Measurements from ENCODE around the gene ADAMTS2.
"Not testable (repeated sequence)": the region's sequence is repeated elsewhere in the genome, so short reads cannot be mapped to it uniquely, and the experiment has no call there.

Gene ADAMTS2

DNA sequence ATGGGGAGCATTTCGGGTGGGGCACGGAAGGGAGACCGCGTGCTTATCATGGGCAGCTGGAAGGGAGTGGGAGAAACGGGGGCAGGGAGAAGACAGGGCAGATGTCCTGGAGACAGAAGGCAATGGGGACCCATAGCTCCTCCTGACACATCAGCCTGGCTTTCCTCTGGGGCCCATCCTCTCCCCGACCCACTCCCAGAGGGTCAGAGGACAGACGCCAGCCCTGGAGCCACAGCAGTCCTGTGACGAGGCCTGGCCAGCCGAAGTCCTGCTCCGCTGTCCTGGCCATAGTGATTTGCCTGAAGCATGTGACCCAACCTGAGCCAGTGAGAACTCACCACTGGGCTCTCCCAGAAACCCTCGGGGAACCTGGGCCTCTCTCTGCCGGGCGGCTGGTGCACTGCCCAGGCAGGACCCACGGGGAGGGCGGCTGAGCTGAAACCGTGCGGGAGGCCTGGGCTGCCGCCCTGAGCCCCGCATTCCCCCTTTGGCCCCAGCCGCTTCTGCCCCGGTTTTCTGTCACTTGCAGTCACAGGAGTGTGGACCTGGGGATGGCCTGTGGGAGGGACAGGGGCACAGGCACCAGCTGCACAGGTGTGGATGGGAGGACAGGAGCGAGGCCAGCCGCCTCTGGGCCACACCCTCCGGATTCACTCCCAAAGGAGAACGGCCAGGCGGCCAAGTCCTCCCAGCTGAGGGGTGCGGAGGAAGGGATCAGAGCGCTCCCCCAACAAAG lies 19.8 kb downstream of the ADAMTS2 start:
- no peak for DNase-seq (ENCODE audit: low read depth)

DNA sequence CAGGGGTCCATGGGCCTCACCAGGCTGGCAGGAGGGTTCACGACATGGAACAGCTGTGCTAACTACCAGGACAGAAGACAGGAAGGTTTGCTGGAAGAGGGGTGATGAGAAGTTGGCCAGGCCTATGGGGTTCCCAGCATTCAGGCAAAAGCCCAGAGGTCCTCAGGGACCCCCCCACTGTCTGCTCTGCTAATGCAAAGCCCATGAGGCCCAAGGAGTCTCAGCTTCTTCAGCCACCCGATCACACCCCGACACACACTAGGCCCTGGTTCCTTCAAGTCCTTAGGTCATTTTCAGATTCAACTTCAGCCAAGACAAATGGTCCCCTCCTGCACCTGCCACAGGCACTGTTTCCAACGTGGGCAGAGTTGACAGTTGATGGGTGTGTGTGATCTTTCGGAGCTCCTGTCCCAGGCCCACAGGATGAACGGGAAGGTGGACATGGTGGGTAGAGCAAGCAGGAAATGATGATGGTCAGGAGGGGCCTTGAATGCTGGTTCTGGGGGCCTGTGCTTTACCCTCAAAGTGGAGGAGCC lies 20.4 kb downstream of the ADAMTS2 start:
- DNase-seq (ENCODE audit: low read depth), result no peak

DNA sequence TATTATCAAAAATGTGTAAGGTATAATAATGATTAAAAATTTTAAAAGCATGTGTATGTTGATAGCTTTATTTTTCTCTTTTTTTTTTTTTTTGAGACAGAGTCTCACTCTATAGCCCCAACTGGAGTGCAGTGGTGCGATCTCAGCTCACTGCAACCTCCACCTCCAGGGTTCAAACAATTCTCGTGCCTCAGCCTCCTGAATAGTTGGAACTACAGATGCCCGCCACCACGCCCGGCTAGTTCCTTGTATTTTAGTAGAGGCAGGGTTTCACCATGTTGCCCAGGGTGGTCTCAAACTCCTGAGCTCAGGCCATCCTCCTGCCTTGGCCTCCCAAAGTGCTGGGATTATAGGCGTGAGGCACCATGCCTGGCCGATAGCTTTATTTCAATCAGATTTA lies 20.9 kb downstream of the ADAMTS2 start:
- not testable (repeated sequence) for DNase-seq (ENCODE audit: low read depth)

DNA sequence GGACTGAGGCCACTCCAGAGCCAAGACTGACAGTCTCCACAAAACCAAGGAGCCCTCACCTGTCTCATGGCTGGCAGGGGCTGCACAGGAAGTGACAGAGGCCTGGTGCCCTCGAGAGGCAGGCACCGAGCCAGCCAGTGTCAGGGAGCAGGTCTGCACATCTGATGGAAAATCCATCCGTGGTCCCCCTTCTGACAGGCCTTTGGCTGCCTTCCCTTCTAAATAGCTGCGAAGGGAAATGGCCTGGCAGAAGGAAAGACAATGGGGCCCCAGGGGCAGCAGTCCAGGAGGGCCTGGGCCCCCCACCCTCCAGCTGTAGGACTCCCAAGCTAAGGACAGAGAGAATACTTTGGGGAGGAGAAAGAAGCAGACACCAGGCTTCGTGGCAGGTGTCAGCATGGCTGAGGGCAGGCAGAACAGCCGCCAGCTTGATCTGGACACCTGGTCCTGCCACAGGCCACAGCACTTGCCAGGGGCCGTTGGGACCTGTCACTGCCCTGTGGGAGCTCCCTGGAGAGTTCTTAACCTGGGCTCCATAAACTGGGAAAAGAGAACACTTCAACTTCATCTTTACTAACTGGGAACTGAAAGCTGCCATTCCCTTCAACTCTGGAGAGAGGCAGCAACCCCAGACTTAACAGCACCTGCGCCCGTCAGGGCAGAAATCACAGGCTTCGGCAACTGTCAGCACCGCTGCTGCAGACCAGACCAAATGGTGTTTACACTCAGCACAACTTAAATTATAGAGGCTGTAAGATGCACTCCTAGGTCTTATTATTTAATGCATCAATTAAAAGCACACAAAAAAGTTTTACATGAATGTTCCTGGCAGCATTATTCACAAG lies 22.0 kb downstream of the ADAMTS2 start:
- DNase-seq (ENCODE audit: low read depth), result no peak

DNA sequence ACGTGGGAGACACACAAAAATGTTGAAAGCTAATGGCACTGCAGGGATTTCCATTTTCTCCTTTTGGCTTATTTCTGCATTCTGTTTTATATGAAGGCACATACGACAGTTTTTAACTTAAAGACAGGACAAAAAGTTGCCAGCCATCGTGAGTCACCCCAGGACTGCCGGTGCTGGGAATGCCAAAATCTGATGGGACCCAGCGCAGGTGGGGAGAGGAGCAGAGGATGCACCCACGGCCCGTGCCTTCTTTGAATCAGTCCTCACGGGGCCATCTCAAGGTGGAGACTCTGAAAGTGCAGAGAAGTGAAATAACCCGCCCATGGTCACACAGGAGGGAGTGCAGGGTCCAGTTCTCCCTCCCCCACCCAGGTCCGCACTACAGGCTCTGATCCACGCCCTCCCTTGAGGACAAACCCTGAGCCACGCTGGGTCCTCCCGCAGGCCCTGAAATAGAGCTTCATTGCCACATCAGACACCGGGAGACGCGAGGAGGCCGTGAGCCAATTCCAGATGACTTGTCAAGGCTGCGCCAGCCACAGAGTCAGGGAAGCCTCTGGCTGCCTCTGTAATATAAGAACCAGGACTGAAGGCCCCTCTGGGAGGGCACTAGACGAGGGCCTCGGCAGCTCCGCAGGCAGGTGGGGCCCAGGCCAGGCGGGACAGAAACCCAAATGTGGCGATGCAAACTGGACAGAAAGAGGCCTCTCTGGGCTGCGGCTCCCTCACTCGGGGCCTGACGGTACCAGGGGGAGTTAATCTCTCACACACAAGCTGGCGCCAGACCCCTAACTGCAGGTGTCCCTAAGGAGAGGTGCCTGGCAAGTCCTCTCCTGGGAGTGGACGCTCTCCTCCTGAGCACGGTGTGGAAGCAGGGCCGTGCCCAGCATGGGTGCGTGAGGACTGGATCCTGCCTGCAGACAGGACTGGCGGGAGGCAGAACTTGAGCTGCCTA lies 22.9 kb downstream of the ADAMTS2 start:
- no peak for DNase-seq (ENCODE audit: low read depth)

DNA sequence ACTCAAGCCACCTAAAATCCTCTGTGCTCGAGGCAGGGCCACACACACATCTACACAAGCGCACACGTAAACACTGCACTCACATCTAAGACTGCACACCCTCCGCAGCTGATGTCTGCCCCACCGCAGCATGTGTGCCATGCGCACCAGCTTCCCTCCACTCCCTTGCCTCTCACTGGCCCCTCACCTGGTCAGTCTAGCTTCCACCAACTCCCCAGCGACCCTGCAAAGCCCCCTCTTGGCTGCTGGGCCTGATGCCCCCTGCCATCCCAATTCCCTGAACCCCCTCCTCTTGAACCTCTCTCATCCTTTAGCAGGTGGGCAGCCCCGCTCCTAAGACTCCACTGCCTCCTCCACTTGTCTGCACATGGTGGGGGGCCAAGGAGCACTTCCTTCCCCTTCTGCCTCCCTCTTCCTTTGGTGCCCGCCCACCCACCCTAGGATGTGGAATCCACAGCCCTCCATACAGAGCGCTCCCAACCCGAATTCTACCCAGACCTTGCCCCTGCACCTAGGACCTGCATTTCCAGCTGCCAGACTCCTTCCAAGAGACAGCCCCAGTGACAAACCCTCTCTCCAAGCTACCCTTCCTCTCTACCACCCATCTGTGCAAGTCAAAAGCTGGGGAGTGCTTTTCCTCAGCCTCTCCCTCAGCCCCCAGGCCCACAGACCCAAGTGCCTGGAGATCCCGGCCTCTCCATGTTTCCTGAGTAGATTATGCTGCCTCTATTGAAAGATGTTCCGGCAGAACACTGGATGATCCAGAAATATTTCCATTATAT lies 23.9 kb downstream of the ADAMTS2 start:
- DNase-seq (ENCODE audit: low read depth), result no peak

DNA sequence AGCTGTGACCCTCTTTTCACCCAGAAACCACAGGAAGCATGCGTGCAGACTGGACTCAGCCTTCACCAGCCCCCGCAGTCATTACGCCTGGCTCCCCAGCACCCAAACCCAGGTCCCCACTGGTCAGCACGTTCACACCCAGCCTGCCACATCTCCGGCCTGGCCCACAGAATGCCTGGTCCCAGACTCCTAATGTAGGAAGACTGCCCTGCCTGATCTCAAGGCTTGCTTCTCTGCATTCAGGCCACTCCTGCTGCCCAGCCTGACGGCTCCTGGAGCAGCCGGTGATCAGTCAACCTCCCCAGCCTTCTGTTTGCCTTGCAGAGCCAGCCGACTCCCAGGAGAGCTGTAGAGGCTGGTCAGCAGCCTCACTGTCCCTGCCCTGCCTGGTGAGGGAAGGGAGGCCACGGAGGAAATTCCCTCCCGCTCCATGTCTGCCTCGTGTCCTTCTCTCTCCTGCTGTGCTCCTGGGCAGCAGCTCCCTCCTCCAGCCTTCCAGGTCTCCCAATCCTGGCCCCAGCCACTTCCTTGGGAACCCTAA lies 25.4 kb downstream of the ADAMTS2 start:
- DNase-seq (ENCODE audit: low read depth), result no peak

DNA sequence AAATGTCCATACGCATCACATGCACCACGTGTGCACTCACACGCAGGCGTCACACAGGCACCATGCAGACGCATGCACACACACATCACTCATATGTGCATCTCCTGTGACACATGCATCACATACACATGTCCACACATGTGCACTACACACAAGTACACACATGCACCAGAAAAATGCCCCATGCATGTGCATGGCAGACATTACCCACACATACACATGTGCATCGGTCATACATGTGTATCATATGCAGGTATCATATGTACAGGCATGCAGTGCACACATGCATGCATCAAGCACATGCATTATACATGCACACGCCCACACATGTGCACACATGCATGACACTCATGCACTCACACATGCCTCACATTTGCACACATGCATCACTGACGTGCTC lies 26.1 kb downstream of the ADAMTS2 start:
- DNase-seq (ENCODE audit: low read depth), result no peak

DNA sequence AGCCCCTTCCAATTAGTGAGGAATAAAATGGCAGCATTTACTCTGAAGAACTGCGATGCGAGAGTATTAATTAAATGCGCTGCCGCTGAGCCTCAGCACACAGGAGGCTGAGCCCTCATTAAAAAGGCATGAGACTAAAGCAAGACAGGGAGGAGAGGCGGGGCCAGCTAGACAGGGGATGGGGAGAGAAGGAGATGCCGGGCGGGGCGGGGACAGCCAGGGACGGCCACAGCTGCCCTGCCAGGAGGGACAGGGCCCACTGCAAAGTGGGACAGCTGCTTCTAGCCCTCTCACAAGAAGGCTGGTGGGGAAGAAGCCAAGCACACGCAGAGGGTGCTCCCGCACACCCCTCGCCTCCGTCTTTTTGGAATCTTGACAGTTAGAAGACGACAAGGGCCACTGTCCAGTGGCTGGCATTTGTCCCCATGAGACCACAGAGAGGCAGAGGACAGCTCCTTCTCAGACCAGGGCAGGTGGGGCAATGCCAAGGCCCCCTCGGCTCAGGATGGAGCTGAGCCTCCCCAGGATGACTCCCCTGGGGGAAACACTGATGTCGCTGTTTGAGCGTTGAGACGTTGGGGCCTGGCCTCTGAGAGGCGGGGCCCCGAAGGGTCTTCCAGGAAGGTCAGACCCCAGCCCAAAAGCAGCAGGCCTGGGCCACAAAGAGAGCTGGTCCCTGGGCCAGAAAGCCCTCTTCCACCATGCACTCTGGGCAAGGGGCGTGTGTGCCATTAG lies 26.9 kb downstream of the ADAMTS2 start:
- no peak for DNase-seq (ENCODE audit: low read depth)

DNA sequence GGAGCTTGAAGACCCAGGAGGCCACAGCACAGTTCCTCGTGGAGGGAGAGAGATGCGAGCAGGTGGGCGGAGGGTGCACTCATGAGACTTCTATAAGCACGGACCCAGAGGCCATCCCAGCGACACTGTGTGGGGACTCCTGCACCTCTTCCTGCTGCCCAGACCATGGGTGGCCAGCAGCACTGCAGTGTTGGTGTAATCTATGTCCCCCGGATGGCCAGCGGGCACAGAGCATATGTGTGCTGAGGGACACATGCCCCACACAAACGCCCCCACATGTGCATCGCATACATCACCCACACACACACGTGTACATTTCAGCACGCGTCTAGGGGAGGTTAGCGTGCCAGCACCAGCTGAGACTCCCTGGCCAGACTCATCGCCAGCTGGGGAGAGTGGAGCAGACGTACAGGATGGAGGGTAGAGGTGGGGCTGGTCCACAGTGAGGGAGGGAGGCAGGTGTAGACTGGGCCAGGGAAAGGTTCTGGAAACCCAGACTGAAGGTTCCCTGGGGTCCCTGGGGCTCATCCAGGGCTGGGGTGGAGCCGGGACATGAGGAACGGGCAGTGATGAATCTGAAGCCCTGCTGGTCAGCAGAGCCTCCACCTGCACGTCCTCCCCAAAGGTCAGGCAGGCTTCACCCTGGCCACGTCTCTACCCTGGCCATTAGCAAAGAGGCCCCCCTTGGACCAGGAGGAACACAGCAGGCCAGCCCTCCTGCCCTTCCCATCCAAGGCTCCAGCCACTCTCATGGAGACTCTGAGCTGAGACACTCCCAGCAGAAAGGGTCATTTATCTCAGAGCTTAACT lies 27.6 kb downstream of the ADAMTS2 start:
- no peak for DNase-seq (ENCODE audit: low read depth)

DNA sequence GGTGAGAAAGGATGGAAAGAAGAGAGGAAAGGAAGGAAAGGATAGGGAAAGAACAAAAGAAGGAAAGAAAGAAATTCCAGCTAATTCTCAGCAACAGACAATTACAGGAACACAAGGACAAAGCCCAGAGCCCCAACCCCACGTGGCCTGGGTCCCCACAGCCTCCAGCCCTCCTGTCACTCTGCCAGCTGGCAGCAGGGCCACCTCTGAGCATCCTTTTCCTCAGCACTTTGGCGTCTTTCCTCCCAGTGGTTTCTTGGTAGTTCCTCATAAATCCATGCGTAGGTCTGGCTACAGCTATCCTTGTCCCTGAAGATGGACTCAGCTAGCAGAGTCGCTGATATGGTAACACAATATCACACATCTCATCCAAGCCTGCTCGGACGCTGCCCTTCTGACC lies 28.3 kb downstream of the ADAMTS2 start:
- DNase-seq (ENCODE audit: low read depth), result no peak

DNA sequence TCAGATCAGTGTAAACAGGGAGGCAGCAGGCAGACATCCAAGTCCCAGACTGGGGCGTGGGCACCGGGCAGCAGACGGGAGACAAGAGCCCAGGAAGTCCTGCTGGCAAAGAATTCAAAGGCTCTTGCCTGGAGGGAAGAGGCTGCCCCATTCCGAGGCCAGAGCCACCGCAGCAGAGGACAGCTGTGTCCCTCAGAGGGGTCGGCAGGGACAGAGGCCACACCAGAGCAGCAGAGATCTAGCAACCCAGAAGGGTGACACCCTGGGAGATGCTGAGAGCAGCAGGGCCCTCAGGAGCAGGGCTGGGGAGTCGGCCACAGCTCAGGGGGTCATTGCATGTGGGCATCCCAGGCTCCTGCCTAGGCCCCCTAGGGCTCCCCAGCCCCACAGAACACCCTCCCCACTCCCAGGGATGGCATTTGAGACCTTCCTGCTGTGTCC lies 29.1 kb downstream of the ADAMTS2 start:
- DNase-seq (ENCODE audit: low read depth), result no peak

DNA sequence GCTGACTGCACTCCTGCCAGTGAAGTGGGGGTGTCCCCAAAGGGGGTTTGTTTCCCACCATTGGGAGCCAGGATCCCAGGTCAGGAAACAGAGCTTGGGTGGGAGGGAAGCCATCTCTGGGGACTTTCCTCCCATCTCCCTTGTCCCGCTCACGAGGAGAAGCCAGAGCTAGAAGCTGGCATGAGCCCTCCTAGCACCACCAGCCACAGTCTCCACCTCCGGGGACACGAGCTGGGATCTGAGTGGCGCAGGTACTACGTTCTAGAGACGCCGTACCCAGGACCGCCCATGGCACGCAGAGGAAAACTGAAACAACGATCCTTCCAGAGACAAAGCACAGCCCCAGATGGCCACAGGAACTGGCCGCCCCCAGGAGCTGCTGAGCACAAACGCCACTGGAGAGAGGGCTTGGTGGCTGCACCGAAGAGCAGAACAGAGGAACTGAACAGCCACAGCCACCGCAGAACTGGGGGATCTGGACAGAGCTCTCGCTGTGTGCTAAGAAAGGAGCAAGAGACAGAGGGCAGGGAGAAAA lies 29.8 kb downstream of the ADAMTS2 start:
- DNase-seq (ENCODE audit: low read depth), result no peak

DNA sequence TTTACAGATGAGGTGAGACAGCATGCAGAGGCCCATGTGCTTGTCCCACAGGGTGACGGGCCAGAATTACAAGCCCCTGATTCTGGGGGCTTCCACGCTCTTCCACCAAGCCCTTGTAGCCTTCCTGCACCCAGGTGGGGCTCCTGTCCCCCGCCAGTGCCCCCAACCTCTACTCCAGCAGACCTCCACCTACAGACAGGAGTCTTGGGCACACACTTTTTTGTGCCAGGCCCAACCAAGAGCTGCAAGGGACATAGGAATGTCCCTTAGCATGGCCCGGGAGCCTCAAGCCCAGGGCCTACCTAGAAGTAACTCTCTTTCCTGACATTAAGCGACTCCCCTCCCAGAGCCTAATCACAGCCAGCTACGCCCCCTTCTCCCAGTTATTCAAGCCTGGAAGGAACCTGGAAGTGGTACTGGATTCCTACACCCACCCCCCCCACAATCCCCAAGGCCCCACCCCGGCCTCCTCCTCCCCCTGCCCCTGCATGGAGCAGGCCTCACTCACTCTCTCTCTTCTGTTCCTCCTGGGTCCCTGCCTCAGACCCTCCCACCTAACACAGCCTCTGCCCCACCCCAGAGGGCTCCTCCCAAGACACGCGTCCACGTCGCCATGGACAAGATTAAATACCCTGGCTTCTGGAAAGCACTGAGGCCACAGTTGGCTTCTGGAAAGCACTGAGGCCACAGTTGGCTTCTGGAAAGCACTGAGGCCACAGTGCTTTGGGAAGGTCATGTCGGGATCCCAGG lies 30.5 kb downstream of the ADAMTS2 start:
- DNase-seq (ENCODE audit: low read depth), result no peak

DNA sequence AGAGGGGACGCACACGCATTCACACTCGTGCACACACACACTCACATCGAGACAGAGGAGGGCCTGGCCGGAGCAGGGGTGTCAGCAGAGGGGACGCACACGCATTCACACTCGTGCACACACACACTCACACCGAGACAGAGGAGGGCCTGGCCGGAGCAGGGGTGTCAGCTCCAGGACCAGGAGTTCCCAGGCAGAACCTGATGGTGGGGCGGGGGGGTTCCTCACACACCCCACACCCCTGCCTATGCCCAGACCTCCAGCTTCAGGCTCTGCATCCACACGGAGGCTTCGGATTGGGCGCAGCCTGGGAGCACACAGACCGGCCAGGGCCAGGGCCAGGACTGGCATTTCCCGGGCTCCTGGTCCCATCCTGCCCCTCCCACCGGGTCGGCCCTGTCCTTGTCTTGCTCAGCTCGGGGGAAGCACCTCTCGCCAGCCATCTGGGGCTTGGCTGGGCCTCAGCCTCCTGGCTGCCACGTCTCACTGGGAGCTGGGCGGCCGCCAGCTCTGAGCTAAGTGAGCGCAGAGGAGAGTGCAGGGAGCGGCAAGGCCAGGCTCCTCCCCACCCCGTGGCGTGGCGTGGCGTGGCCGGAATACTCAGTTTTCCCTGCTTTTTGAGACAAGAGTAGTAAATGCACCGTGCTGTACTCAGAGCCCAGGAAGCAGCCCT lies 31.3 kb downstream of the ADAMTS2 start:
- DNase-seq (ENCODE audit: low read depth), result no peak

DNA sequence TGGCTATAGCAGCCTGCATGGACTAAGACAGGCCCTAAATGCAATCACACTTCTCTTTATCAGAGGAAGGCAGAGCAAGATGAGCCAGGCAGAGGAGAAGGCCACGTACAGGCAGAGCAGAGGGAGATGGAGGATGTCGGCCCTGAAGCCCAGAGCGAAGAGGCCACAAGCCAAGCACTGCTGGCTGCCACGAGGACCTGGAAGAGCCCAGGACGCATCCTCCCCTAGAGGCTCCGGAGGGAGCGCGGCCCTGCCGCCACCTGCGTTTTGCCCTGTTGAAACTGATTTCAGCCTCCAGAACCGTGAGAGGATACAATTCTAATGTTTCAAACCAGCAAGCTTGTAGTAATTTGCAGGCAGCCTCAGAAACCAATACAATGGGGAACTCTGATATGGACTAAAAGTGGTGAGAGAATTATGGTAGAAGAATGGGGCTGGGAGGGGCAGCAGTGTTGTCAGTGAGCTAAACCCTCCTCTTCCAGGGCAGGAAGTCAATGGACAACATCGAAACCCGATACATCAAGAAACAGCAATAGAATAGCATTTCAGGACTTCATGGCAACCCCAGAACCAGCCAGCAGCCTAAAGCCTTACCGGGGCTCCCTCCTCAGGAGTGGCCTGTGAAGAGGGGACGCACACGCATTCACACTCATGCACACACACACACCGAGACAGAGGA lies 32.6 kb downstream of the ADAMTS2 start:
- no peak for DNase-seq (ENCODE audit: low read depth)

DNA sequence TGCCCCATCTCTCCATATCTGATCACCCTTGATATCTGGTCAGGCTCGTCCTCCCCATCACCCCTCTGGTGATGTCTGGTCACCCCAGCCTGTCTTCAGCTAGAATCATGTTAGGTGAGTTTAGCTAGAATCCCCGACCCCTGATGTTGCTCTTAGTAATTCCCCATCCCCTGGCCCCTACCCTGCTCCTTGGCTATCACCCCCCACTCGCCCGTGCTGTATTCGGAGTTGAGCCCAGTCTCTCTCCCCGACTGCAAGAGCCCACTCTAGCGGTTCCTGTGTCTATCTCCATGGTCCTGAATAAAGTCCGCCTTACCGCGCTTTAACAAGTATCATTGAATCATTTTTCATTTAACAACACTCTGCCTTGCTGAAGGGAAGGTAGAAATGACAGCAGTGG lies 33.7 kb downstream of the ADAMTS2 start:
- no peak for DNase-seq (ENCODE audit: low read depth)

Data from T-helper 22 cell (primary cell).